Measurements from ENCODE around the gene GPR37L1.
"Not testable (repeated sequence)": the region's sequence is repeated elsewhere in the genome, so short reads cannot be mapped to it uniquely, and the experiment has no call there.

GPR37L1 gene

GRCh38 chr1:202155478-202156021, 32.8 kb downstream of the GPR37L1 start:
- DNase-seq (ENCODE audit: low spot score), result peak; percentile 50

GRCh38 chr1:202156590-202156989, 33.9 kb downstream of the GPR37L1 start:
- DNase-seq (ENCODE audit: low spot score), result no peak

- no peak for DNase-seq (ENCODE audit: low spot score)
Observed at GRCh38 chr1:202157945-202158344, 35.2 kb downstream of the GPR37L1 start.

GRCh38 chr1:202158810-202159533, 36.3 kb downstream of the GPR37L1 start:
- DNase-seq (ENCODE audit: low spot score), result peak; percentile 41

GRCh38 chr1:202159534-202160371, 37.0 kb downstream of the GPR37L1 start:
- DNase-seq (ENCODE audit: low spot score), result peak; percentile 57

GRCh38 chr1:202160377-202160940, 37.7 kb downstream of the GPR37L1 start, which contains the start of gene PTPN7:
TSS of gene PTPN7 (minus strand) at chr1:202160602. CDS start at chr1:202159402, 1,200 bp downstream.
- peak; percentile 80 for DNase-seq (ENCODE audit: low spot score)

- no peak for DNase-seq (ENCODE audit: low spot score)
Observed at GRCh38 chr1:202161151-202162046, 38.7 kb downstream of the GPR37L1 start.

- DNase-seq (ENCODE audit: low spot score), result no peak
Observed at GRCh38 chr1:202162047-202162417, 39.3 kb downstream of the GPR37L1 start.

- DNase-seq (ENCODE audit: low spot score), result no peak
Observed at GRCh38 chr1:202162418-202163280, 39.9 kb downstream of the GPR37L1 start.

- DNase-seq (ENCODE audit: low spot score), result no peak
Observed at GRCh38 chr1:202163281-202164270, 40.9 kb downstream of the GPR37L1 start.

- no peak for DNase-seq (ENCODE audit: low spot score)
Observed at GRCh38 chr1:202164271-202165037, 41.7 kb downstream of the GPR37L1 start.

GRCh38 chr1:202165267-202165941, 42.7 kb downstream of the GPR37L1 start:
- no peak for DNase-seq (ENCODE audit: low spot score)

GRCh38 chr1:202165942-202166843, 43.5 kb downstream of the GPR37L1 start:
- DNase-seq (ENCODE audit: low spot score), result no peak

- DNase-seq (ENCODE audit: low spot score), result not testable (repeated sequence)
Observed at GRCh38 chr1:202167054-202167453, 44.3 kb downstream of the GPR37L1 start.

GRCh38 chr1:202167708-202168415, 45.1 kb downstream of the GPR37L1 start:
- no peak for DNase-seq (ENCODE audit: low spot score)

GRCh38 chr1:202168861-202169260, 46.1 kb downstream of the GPR37L1 start:
- DNase-seq (ENCODE audit: low spot score), result no peak
